Smooth muscle cell (in vitro differentiated cells): ENCODE measurements around the gene HRAS. TPM values are rescaled to one million over a fixed set of nuclear protein-coding genes. Genes with fewer than 3 reads are reported as not detected.

ENCODE experiments used
- DNase-seq: peaks from one replicate; lab custom pipeline; 2025; ENCODE audit not compliant: unreplicated experiment; lab: John Stamatoyannopoulos, UW
- H2AFZ ChIP-seq: fragments of 200-600 bp; sonication (generic); 2 replicates; pipeline ENCODE4 v1.6.0; 2016; ENCODE audit warnings: antibody characterized with exemption, low read depth, mild to moderate bottlenecking
- H3F3A ChIP-seq: fragments of 200-600 bp; sonication (generic); 2 replicates; pipeline ENCODE4 v1.6.0; 2017; ENCODE audit warnings: antibody characterized with exemption, low read depth
- H3K27ac ChIP-seq: fragments of 200-600 bp; sonication (generic); 2 replicates; pipeline ENCODE4 v1.5.1; 2016; ENCODE audit warnings: low read depth, mild to moderate bottlenecking
- H3K27me3 ChIP-seq: fragments of 200-600 bp; sonication (generic); 2 replicates; pipeline ENCODE4 v1.6.1; 2016; ENCODE audit warnings: low read depth, mild to moderate bottlenecking
- H3K36me3 ChIP-seq: fragments of 200-600 bp; sonication (generic); 2 replicates; pipeline ENCODE4 v1.5.1; 2016; ENCODE audit warnings: low read depth
- H3K4me1 ChIP-seq: fragments of 200-600 bp; sonication (generic); 2 replicates; pipeline ENCODE4 v1.5.1; 2016; ENCODE audit warnings: low read depth
- H3K4me2 ChIP-seq: fragments of 200-600 bp; sonication (generic); 2 replicates; pipeline ENCODE4 v1.6.0; 2016; ENCODE audit warnings: mild to moderate bottlenecking
- H3K4me3 ChIP-seq: fragments of 200-600 bp; sonication (generic); 2 replicates; pipeline ENCODE4 v1.5.1; 2016; ENCODE audit warnings: mild to moderate bottlenecking
- H3K79me2 ChIP-seq: fragments of 200-600 bp; sonication (generic); 2 replicates; pipeline ENCODE4 v1.6.0; 2016; ENCODE audit warnings: low read depth, mild to moderate bottlenecking
- H3K9ac ChIP-seq: fragments of 200-600 bp; sonication (generic); 2 replicates; pipeline ENCODE4 v1.6.0; 2016; ENCODE audit warnings: low read depth
- H3K9me3 ChIP-seq: fragments of 200-600 bp; sonication (generic); replicated peaks from 2 replicates; pipeline ENCODE4 v1.5.1; 2016; ENCODE audit warnings: low read depth
- H4K20me1 ChIP-seq: fragments of 200-600 bp; sonication (generic); 2 replicates; pipeline ENCODE4 v1.6.0; 2016; ENCODE audit warnings: low read depth
- WGBS: methylation state at CpG from one replicate; pipeline ENCODE4 v1.1.7; 2016; ENCODE audit warnings: low lambda C conversion rate; 5-methylcytosine and 5-hydroxymethylcytosine counted together
- polyA plus RNA-seq: library from polyadenylated mRNA; unstranded; fragments of >200 nt; fragmentation: Nextera tagmentation; extraction: Ambion mirVana; gene quantifications from 2 replicates; pipeline ENCODE4 v1.2.1, GENCODE V29; 2016
- total RNA-seq: library from RNA; depleted of rRNA; stranded (reverse); fragments of >200 nt; gene quantifications from 2 replicates; pipeline ENCODE4 v1.2.3, GENCODE V29; 2014
- TF ChIP-seq, protein P1 (sequence below): fragments of 200-600 bp; sonication (generic); IDR thresholded peaks from 2 replicates; pipeline ENCODE4 v1.5.1; 2017; ENCODE audit warnings: borderline replicate concordance, mild to moderate bottlenecking, antibody characterized with exemption; ENCODE audit not compliant: insufficient read depth, poor library complexity, severe bottlenecking

HRAS gene
- total and polyA plus RNA-seq, 2 experiments from 2014 or later: 39.9 to 59.1 TPM

DNA sequence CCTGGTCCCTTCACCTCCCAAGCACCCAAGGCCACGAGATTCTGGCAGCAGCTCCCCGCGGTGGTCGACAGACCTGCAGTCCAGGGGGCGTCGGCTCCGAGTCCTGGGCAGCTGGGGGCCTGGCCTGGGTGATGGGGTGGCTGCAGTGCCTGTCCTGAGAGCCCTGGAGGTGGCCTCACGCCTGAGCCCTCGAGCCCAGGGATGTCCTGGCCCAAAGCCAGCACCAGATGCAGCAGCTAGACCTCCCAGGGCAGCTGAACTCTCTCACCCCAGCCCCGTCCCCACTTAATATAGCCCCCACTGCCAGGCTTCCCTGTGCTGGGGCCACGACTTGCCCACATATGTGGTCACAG lies 18.6 kb upstream of the HRAS start:
- Histone ChIP-seq H4K20me1 (no peaks in the 10 kb centered on the region), H3K9me3 (no peaks in the 10 kb centered on the region), H3K79me2 (no peaks in the 10 kb centered on the region), H3K4me3 (no peak overlapping the region), H3K27me3 (peaks cover 57% of the 10 kb centered on the region), H3K4me1 (peaks cover 2% of the 10 kb centered on the region), H3K9ac (no peak overlapping the region), H3K4me2 (no peak overlapping the region), H3K36me3 (no peaks in the 10 kb centered on the region), H3F3A (no peaks in the 10 kb centered on the region), H2AFZ (no peak overlapping the region), H3K27ac (no peak overlapping the region)
- TF ChIP-seq, protein P1, sequence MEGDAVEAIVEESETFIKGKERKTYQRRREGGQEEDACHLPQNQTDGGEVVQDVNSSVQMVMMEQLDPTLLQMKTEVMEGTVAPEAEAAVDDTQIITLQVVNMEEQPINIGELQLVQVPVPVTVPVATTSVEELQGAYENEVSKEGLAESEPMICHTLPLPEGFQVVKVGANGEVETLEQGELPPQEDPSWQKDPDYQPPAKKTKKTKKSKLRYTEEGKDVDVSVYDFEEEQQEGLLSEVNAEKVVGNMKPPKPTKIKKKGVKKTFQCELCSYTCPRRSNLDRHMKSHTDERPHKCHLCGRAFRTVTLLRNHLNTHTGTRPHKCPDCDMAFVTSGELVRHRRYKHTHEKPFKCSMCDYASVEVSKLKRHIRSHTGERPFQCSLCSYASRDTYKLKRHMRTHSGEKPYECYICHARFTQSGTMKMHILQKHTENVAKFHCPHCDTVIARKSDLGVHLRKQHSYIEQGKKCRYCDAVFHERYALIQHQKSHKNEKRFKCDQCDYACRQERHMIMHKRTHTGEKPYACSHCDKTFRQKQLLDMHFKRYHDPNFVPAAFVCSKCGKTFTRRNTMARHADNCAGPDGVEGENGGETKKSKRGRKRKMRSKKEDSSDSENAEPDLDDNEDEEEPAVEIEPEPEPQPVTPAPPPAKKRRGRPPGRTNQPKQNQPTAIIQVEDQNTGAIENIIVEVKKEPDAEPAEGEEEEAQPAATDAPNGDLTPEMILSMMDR: no peak
- 79% methylated on average over 9 of the region's 11 CpGs for WGBS
- no peak for DNase-seq

DNA sequence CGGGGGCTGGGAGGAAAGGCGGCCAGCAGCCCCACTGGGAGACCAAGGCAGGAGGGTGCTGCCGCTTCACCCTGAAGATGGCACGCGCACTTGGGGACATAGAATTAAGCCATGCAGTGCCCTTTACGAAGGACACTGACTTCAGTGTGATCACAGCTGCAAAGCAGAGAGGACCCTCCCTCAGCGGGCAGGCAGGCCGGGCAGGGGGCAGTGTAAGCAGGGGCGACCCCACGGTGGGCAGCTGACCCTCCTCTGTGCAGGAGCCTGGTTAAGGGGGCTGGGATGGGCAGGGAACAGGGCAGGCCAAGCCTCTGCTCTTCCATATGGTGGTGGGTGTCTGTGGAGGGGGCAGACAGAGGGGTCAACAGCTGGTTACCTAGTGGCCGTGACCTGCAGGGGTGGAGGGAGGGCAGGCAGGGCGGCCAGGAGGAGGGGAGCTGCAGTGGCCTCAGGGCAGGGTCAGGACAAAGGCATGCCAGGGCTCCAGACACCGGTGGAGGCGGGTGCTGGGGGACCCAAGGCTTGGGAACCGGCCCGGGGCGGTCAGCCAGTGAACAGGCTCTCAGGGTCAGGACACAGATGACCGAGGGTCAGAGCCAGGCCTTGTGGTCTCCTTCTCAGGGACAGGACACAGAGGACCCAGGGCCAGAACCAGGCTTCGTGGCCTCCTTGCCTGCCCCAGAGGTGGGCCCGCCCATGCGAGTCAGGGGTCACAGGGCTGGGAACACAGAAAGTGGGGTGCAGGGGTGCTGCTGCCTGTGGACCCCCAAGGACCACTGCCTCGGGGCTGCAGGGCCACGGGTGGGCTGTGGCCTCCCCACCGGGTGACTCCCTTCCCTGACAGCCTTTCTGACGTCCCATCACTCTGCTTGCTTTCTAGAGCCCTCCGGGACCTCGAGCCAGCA lies 18.0 kb upstream of the HRAS start:
- TF ChIP-seq, protein P1: no peak
- DNase-seq: no peak
- H3K4me3 ChIP-seq: no peak overlapping the region
- H3K27ac ChIP-seq: no peak overlapping the region
- H3F3A ChIP-seq: no peaks in the 10 kb centered on the region
- H3K36me3 ChIP-seq: no peaks in the 10 kb centered on the region
- H3K27me3 ChIP-seq: peaks cover 50% of the 10 kb centered on the region
- H3K4me1 ChIP-seq: peaks cover 2% of the 10 kb centered on the region
- H3K9ac ChIP-seq: no peak overlapping the region
- no peaks in the 10 kb centered on the region for H3K9me3 ChIP-seq
- H3K79me2 ChIP-seq: no peaks in the 10 kb centered on the region
- no peak overlapping the region for H3K4me2 ChIP-seq
- no peaks in the 10 kb centered on the region for H4K20me1 ChIP-seq
- H2AFZ ChIP-seq: no peak overlapping the region
- 93% methylated on average over 24 of the region's 27 CpGs for WGBS

- Histone ChIP-seq H3F3A (no peaks in the 10 kb centered on the region), H3K4me2 (no peak overlapping the region), H3K9me3 (no peaks in the 10 kb centered on the region), H3K27me3 (peaks cover 33% of the 10 kb centered on the region), H2AFZ (no peak overlapping the region), H3K4me1 (peaks cover 2% of the 10 kb centered on the region), H3K27ac (no peak overlapping the region), H3K4me3 (no peak overlapping the region), H3K36me3 (no peaks in the 10 kb centered on the region), H4K20me1 (no peaks in the 10 kb centered on the region), H3K9ac (no peak overlapping the region), H3K79me2 (no peaks in the 10 kb centered on the region)
- 92% methylated on average over 12 of the region's 12 CpGs for WGBS
- TF ChIP-seq, protein P1: no peak
- DNase-seq: no peak
Measured at GRCh38 chr11:551596-551995, 16.2 kb upstream of the HRAS start.

DNA sequence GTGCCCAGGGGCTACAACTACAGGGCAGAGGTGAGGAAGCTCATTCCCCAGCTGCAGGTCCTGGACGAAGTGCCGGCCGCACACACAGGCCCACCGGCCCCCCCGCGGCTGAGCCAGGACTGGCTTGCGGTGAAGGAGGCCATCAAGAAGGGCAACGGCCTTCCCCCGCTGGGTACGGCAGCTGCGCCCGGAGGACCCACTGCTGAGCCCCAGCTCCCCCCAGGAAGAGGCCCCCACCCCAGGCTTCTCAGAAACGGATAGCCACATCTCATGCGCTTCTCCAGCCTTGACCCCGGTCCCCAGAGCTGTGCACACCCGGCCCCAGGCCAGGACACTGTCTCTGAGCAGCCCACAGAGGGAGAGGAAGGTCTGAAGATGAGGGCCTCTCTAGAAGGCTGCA lies 15.8 kb upstream of the HRAS start:
- H3K9me3 ChIP-seq: no peaks in the 10 kb centered on the region
- H3K4me2 ChIP-seq: no peak overlapping the region
- no peak for DNase-seq
- TF ChIP-seq, protein P1: no peak
- no peaks in the 10 kb centered on the region for H3K36me3 ChIP-seq
- H3K79me2 ChIP-seq: no peaks in the 10 kb centered on the region
- peaks cover 28% of the 10 kb centered on the region for H3K27me3 ChIP-seq
- no peak overlapping the region for H3K4me3 ChIP-seq
- no peak overlapping the region for H3K27ac ChIP-seq
- H2AFZ ChIP-seq: no peak overlapping the region
- H4K20me1 ChIP-seq: no peaks in the 10 kb centered on the region
- no peaks in the 10 kb centered on the region for H3F3A ChIP-seq
- H3K9ac ChIP-seq: no peak overlapping the region
- H3K4me1 ChIP-seq: peaks cover 2% of the 10 kb centered on the region
- 90% methylated on average over 10 of the region's 16 CpGs for WGBS
